Measurements from ENCODE around the gene VPS54.

GRCh38 chr2:64063454-64063853 is 44.2 kb upstream of the VPS54 start:
- TF ChIP-seq EP300 (IDR thresholded peaks at IDR 0.05) (no peak), CTCF (IDR thresholded peaks at IDR 0.05) (no peak), POLR2A (IDR thresholded peaks at IDR 0.05) (no peak), POLR2AphosphoS5 (IDR thresholded peaks at IDR 0.05) (no peak)
